ENCODE measurements around the gene SLC19A1. TPM values are rescaled to one million over a fixed set of nuclear protein-coding genes. Genes with fewer than 3 reads are reported as not detected.

Gene SLC19A1
- total RNA-seq, 4 donors from 2014 or later: 6.5 to 18.3 (median 8.1) TPM

GRCh38 chr21:45540601-45540970 is 1.7 kb downstream of the SLC19A1 start:
- no peak for TF ChIP-seq CTCF (IDR thresholded peaks at IDR 0.05; ENCODE audit: low read depth)

GRCh38 chr21:45539796-45540600 is 2.2 kb downstream of the SLC19A1 start:
- TF ChIP-seq CTCF (IDR thresholded peaks at IDR 0.05; ENCODE audit: low read depth): no peak

GRCh38 chr21:45539046-45539795 is 3.0 kb downstream of the SLC19A1 start:
- no peak for TF ChIP-seq CTCF (IDR thresholded peaks at IDR 0.05; ENCODE audit: low read depth)

GRCh38 chr21:45538381-45539045 is 3.7 kb downstream of the SLC19A1 start:
- no peak for TF ChIP-seq CTCF (IDR thresholded peaks at IDR 0.05; ENCODE audit: low read depth)

GRCh38 chr21:45537746-45538291 is 4.4 kb downstream of the SLC19A1 start:
- no peak for TF ChIP-seq CTCF (IDR thresholded peaks at IDR 0.05; ENCODE audit: low read depth)

- no peak for TF ChIP-seq CTCF (IDR thresholded peaks at IDR 0.05; ENCODE audit: low read depth)
These were observed 5.0 kb downstream of the SLC19A1 start for GRCh38 chr21:45537111-45537745.

Measured in subcutaneous adipose tissue (tissue), 4 donors.